GM21390 (cell line): ENCODE measurements around the gene ZBTB48.
"Not testable (repeated sequence)": the region's sequence is repeated elsewhere in the genome, so short reads cannot be mapped to it uniquely, and the experiment has no call there.

Experiments
- ATAC-seq: cut with Tn5 transposase; IDR thresholded peaks from one replicate; pipeline ENCODE4 v1.9.1; 2021; ENCODE audit not compliant: unreplicated experiment

Gene ZBTB48

DNA sequence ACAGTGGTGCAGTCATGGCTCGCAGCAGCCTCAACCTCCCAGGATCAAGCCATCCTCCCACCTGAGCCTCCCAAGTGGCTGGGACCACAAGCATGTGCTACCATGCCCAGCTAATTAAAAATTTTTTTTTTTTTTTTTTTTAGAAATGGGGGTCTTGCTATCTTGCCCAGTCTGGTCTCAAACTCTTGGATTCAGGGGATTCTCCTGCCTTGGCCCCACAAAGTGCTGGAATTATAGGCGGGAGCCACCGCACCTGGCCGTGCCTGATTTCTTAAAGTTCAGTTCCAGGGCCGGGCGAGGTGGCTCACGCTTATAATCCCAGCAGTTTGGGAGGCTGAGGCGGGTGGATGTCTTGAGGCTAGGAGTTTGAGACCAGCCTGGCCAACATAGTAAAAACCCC, 51.3 kb downstream of the ZBTB48 start:
- no peak for ATAC-seq

DNA sequence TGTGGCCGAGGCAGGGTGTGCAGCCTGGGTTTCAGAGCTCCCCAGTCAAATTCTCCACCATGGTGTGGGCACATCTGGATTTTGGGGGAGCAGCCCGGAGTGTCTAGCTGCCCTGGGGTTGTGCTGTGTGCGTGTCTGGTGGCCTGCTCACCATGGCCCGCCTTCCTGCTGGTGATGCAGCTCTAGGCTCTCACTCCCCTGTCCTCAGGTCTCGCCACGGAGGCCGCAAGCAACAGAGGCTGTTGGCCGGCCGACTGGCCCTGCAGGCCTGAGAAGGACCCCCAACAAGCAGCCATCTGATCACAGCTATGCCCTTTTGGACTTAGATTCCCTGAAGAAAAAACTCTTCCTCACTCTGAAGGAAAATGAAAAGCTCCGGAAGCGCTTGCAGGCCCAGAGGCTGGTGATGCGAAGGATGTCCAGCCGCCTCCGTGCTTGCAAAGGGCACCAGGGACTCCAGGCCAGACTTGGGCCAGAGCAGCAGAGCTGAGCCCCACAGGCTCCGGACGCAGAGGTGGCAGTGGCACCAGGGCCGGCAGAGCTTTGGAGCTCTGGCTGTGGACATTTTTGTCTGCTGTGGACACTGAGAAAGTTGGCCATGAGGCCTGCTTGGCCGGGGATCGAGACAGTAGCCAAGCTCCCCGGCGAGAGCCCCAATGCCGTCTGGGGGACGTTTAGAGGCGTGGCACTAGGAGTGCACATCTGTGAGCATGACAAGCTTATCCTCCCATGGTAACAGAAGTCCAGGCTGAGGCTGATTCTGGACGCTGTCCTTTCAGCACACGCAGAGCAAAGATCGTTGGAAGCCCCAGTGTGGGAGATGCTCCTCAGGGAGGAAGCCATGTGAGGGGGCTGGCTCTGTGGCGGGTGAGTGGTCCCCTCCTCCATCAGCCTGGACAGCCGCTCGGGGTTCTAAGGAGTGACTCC, 53.1 kb downstream of the ZBTB48 start:
- no peak for ATAC-seq

DNA sequence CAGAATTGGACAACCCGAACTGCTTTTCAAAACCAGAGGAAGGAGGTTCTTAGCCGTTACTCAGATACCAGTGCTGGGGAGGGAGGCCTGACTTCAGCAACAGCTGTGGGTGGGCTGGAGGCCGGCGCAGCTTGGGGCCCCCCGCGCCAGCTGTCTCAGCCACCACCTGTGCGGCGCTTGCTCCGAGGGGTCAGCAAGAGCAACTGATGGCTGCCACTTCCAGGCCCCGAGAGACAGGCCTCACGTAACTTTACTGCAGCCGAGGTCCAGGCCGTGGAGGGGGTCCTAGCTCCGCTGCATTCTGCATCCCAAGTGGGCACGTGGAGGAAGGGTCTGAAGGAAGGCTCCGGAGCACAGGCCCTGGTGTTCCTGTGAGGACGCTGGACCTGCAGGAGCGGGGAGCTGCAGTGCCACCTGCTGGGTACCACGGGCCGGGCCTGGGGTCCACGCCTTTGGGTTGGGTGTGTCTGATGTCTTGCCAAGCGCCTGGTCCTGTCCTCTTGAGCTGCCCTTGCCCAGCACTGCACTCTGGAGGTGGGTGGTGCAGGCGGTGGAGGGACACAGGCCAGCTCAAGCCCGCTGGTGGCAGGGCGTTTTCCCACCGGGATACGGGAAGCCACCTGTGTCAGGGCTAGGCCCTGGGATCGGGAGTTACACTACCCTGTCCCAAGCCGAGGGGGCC, 54.7 kb downstream of the ZBTB48 start:
- no peak for ATAC-seq

DNA sequence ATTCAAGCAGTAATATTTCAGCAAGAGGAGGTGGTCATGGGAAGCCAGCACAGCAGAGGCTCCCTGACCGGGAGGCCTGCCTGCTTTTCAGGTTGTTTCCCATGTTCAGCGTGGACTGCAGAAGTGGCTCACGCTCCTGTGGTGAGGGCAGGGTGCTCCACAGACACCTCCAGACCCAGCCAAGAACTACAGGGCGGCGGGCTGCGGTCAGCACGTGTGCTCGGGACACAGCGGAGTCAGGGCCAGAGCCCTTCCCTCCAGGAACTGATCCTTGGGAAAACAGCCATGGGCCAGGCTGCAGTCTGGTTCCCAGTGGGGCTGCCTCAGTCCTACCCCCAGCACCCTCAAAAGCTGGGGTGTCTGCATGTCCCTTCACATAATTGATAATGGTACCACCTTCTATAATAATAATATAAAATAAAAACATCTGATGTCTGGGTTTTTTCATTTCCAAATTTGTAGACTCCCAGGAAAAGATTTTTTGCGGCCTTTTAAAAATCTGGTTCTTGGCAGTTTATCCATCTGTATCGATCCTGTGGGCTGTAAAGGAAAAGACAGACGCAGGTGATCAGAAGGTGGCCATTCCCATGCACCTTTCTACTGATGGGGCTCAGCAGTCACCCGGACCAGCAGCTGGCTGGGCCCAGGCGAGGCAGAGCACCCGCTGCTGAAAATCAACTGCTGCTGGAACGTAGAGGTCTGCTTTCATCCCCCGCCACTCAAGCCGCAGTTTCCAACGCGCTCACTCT, 55.5 kb downstream of the ZBTB48 start:
- no peak for ATAC-seq

DNA sequence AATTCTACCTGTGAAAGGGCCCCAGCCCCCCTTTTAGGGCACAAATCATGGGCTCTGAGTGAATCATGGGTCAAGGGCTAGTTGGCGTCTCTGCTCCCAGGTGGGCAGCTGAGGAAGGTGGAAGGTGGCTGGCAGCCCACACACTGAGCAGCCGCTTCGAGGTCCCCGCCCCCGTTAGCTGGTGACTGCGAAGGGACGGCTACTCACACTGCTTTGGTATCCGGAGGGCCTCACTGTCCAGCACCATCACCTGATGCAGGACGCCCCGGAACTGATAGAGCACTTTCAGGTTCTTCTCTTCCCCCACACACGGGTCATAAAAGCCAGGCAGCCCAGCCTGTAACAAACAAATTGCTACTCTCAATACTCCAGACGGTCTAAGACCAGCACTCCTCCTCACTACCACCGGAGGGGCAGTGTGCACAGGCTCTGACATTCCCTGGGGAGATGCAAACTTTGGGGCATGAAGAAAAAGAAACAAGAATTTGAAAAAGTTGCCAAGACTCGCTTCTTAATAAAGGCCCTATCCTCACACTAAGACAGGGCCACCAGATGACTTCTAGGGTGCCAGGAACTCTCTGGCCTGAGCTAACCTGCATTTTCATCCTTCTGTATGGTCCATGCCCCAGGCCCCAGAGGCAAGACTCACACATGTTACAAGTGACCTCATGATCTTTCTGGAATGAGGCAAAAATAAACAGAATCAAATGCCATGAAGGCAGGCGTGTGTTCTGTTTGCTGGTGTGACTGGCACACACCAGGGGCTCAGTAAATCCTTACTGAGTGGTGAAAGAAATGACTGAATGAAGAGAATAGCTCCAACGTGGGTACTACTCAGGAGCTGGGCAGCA, 56.3 kb downstream of the ZBTB48 start:
- ATAC-seq, result no peak

DNA sequence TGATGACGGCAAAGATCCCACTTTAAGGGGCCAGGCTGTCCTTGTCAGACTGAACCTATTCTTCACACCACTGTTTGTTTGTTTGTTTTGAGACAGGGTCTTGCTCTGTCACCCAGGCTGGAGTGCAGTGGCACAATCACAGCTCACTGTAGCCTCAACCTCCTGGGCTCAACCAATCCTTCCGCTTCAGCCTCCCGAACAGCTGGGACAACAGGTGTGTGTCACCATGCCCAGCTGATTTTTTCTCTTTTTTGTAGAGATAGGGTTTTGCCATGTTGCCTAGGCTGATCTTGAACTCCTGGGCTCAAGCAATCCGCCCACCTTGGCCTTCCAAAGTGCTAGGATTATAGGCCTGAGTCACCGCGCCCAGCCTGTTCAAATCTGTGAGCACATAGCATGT, 57.0 kb downstream of the ZBTB48 start:
- ATAC-seq, result not testable (repeated sequence)

DNA sequence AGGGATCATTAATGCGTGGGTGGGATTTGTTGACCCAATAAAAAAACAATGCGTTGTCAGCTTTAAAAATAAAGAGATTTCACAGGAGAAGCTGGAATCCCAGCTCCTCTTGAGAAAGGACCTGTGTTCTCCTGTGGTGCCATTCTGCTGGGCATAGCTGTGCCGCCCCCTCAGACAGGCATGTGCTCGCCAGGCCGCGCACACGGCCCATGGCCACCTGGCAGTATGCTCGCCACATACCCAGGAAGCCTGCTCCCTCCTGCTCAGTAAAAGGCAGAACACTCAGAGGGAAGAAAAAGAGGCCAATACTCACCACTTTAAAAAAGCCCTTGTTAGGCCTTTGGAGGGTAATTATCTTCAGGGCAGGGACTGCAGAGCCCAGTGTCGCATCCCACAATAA, 58.0 kb downstream of the ZBTB48 start:
- no peak for ATAC-seq

DNA sequence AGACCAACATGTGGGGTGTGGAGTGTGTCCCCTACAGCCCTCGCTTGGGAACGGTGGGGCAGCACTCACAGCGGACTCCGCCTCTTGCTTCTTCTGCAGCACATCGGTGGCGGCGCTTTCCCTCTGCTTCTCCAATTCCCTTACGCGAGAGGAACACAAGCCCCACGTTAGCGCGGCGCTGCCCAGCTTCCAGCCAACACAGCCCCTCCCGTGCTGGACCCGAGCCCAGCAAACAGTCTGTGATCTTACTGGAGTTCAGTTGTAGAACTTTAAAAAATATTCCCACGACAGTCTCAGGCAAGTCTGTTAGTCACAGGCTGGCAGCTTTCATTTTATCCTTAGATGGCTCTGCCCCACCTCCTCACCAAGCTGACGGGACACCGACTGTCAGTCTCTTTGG, 58.4 kb downstream of the ZBTB48 start:
- ATAC-seq, result no peak
